Lower leg skin (tissue), 4 donors: Measurements from ENCODE around the gene MAP4K3. TPM values are rescaled to one million over a fixed set of nuclear protein-coding genes. Genes with fewer than 3 reads are reported as not detected.

Experiments used
- DNase-seq, 2 donors: peaks; one replicate each; pipeline ENCODE4 v3.0.0-alpha.2; 2019; ENCODE audit warnings: low spot score in 2 of 2
- H3K4me3 ChIP-seq: fragments of 200-600 bp; sonication (generic); 2 replicates; pipeline ENCODE4 v1.5.1; 2017; ENCODE audit warnings: mild to moderate bottlenecking, low read depth; ENCODE audit not compliant: poor library complexity, severe bottlenecking
- CTCF ChIP-seq, 3 donors: fragments of 450-650 bp; IDR thresholded peaks; one replicate each; pipeline ENCODE4 v1.5.1; 2016; ENCODE audit warnings: antibody characterized with exemption in 3 of 3, mild to moderate bottlenecking in 3 of 3, moderate library complexity in 2 of 3
- POLR2A ChIP-seq, 2 donors: fragments of 450-650 bp; IDR thresholded peaks; one replicate each; pipeline ENCODE4 v1.6.1; 2016 to 2017; ENCODE audit warnings: antibody characterized with exemption in 2 of 2, mild to moderate bottlenecking in 1 of 2, moderate library complexity in 1 of 2
- WGBS, 2 donors: methylation state at CpG; one replicate each; pipeline ENCODE4 v1.1.5; 2018; 5-methylcytosine and 5-hydroxymethylcytosine counted together
- intact Hi-C: fragments of 100-400 bp; cut with DNase I; formaldehyde crosslinking; loops from one replicate; pipeline ENCODE4 v1.15.0; 2023; ENCODE audit warnings: low total_unique reads
- total RNA-seq, 4 donors: library from RNA; depleted of rRNA; stranded (reverse); fragments of >200 nt; gene quantifications; one replicate each; pipeline ENCODE4 v1.1.0, GENCODE V29; 2016

MAP4K3 gene
- total RNA-seq, 4 donors from 2014 or later: 43.1 to 68.8 (median 45.6) TPM

- H3K4me3 ChIP-seq: no peak overlapping the region
- DNase-seq: no peak
- WGBS, 2 donors: 53 to 64% methylated on average over 4 of the region's 4 CpGs
- TF ChIP-seq CTCF (IDR thresholded peaks at IDR 0.05) (no peak), POLR2A (IDR thresholded peaks at IDR 0.05) (no peak)
- intact Hi-C loops: no loop called here
These were observed 33.8 kb downstream of the MAP4K3 start for GRCh38 chr2:39403311-39403710.

- no peak for TF ChIP-seq CTCF (IDR thresholded peaks at IDR 0.05)
- no peak for TF ChIP-seq POLR2A (IDR thresholded peaks at IDR 0.05)
- WGBS, 2 donors: 96 to 97% methylated on average over 8 of the region's 8 CpGs
- intact Hi-C loops: no loop called here
- DNase-seq: no peak
- no peak overlapping the region for H3K4me3 ChIP-seq
These were observed 35.8 kb downstream of the MAP4K3 start for GRCh38 chr2:39401319-39401718.

GRCh38 chr2:39399570-39399969, 37.5 kb downstream of the MAP4K3 start:
- TF ChIP-seq POLR2A (IDR thresholded peaks at IDR 0.05): no peak
- TF ChIP-seq CTCF (IDR thresholded peaks at IDR 0.05): no peak
- no peak for DNase-seq
- WGBS, 2 donors: 26 to 39% methylated on average over 1 of the region's 1 CpG
- H3K4me3 ChIP-seq: no peak overlapping the region
- intact Hi-C loops: no loop called here

- TF ChIP-seq CTCF (IDR thresholded peaks at IDR 0.05) (no peak), POLR2A (IDR thresholded peaks at IDR 0.05) (no peak)
- 82 to 88% methylated on average over 2 of the region's 2 CpGs for WGBS, 2 donors
- intact Hi-C loops: no loop called here
- no peak for DNase-seq
- H3K4me3 ChIP-seq: no peak overlapping the region
These were observed 41.8 kb downstream of the MAP4K3 start for GRCh38 chr2:39395313-39395712.

- intact Hi-C loops: no loop called here
- no peak for DNase-seq
- WGBS, 2 donors: 25 to 32% methylated on average over 5 of the region's 5 CpGs
- TF ChIP-seq CTCF (IDR thresholded peaks at IDR 0.05): no peak
- no peak overlapping the region for H3K4me3 ChIP-seq
These were observed 42.5 kb downstream of the MAP4K3 start for GRCh38 chr2:39394516-39394961.

- no peak overlapping the region for H3K4me3 ChIP-seq
- intact Hi-C loops: no loop called here
- no peak for TF ChIP-seq CTCF (IDR thresholded peaks at IDR 0.05)
- TF ChIP-seq POLR2A (IDR thresholded peaks at IDR 0.05): no peak
- WGBS, 2 donors: 73 to 75% methylated on average over 2 of the region's 2 CpGs
- no peak for DNase-seq
These were observed 44.4 kb downstream of the MAP4K3 start for GRCh38 chr2:39392672-39393071.
